Astrocyte of the cerebellum (primary cell): Measurements from ENCODE around the gene SH3RF3.

ENCODE experiments used
- DNase-seq: peaks from one replicate; pipeline ENCODE4 v3.0.0-alpha.2; 2011; ENCODE audit warnings: low read depth
- H3K4me3 ChIP-seq: 2 replicates; pipeline ENCODE4 v1.5.1; 2011; ENCODE audit warnings: mild to moderate bottlenecking, low read depth, low read length, moderate library complexity
- in situ Hi-C: cut with HindIII; loops from 2 replicates; pipeline ENCODE4 v1.10.0; 2017; ENCODE audit warnings: low sequenced_read_pairs
- TF ChIP-seq, protein P1 (sequence below): IDR thresholded peaks from 2 replicates; pipeline ENCODE4 v1.5.1; 2012; ENCODE audit warnings: low read length, low read depth, moderate library complexity, mild to moderate bottlenecking; ENCODE audit errors: missing control alignments

Gene SH3RF3

DNA sequence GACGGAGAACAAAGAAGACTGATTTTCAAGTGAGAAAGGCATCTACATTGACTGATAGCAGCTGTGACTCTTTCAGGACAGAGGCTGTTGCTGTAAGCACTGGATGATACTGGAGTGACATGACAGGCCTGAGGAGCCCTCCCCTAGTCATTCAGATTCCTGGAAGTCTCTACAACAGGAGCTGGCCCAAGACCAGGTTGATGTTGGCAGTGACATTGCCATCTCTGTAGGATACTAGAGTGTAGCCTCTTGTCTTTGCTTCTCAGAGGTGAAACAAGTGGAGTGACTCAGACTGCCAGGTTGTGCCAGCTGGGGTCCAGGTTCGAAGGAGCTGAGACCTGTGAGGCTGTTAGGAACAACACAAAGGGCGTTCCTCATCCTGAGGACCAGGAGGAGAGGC lies 44.7 kb upstream of the SH3RF3 start:
- in situ Hi-C loops = no loop called here

DNA sequence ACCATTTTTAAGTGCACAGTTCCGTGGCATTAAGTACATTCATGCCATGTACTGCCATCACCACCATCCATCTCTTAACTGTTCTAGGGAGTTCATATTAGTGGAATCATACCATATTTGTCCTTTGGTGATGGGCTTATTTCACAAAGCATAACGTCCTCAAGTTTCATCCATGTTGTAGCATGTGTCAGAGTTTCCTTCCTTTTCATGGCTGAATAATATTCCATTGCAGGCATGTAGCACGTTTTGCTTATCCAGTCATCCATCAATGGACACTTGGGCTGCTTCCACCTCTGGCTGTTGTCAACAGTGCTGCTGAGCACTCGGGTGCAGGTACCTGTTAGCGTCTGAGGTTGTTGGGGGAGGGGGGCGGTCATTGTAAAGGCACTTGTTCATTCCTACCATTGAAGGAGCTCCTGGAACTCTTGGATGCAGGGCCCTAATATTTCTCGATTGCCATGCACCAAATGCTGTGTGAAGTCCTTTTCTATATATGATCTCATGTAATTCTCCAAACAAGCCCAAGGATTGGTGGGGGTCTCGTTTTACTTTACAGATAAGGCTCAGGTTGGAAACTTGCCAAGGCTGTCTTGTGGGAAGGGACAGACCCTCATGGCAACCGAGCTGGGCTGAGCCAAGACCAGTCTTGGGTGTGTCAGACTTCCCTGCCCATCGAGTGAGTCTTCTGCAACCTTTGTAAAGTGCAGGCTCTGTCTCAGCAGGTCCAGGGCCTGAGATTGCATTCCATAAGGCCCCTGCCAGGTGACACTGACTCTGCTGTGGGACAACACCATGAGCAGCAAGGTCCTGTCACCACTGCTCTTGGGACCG lies 42.9 kb upstream of the SH3RF3 start:
- in situ Hi-C loops = no loop called here
- no peak overlapping the region for H3K4me3 ChIP-seq
- TF ChIP-seq, protein P1, sequence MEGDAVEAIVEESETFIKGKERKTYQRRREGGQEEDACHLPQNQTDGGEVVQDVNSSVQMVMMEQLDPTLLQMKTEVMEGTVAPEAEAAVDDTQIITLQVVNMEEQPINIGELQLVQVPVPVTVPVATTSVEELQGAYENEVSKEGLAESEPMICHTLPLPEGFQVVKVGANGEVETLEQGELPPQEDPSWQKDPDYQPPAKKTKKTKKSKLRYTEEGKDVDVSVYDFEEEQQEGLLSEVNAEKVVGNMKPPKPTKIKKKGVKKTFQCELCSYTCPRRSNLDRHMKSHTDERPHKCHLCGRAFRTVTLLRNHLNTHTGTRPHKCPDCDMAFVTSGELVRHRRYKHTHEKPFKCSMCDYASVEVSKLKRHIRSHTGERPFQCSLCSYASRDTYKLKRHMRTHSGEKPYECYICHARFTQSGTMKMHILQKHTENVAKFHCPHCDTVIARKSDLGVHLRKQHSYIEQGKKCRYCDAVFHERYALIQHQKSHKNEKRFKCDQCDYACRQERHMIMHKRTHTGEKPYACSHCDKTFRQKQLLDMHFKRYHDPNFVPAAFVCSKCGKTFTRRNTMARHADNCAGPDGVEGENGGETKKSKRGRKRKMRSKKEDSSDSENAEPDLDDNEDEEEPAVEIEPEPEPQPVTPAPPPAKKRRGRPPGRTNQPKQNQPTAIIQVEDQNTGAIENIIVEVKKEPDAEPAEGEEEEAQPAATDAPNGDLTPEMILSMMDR = no peak
- DNase-seq = no peak

More for the DNA sequence above, 44.7 kb upstream of the SH3RF3 start:
- no peak overlapping the region for H3K4me3 ChIP-seq
- TF ChIP-seq, protein P1 = no peak
- no peak for DNase-seq

GRCh38 chr2:109086743-109087020 lies 42.3 kb upstream of the SH3RF3 start:
- H3K4me3 ChIP-seq = no peak overlapping the region
- TF ChIP-seq, protein P1 = no peak
- DNase-seq = no peak
- in situ Hi-C loops = no loop called here

DNA sequence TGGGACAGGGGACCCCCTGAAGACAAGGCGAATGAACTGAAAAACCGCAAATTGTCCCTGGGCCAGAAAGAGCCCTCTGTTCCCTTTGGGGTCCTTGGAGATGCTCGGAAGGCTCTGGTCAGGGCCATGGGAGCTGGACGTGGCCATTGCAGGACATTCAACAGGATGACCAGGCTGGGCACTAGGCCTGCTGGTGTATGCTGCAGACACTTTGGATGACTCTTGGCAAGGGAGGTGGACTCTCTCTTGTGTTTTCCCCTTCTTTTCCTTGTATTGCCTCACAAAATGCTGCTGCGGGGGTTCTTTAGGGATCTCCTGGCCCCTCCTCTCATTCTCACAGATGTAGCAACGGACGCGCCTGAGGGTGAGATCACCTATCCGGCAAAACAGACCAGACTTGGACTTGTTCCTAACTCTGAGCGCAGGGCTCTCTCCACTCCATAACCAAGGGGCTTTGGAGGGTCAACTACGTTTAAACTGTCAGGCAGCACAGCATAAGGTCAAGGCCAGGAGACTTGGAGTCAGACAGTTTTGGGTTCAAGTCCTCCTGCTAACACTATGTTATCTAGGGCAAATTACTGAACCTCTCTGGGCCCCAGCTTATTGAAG lies 41.8 kb upstream of the SH3RF3 start:
- TF ChIP-seq, protein P1 = no peak
- in situ Hi-C loops = no loop called here
- no peak overlapping the region for H3K4me3 ChIP-seq
- DNase-seq = no peak

GRCh38 chr2:109089602-109090300 lies 39.3 kb upstream of the SH3RF3 start:
- TF ChIP-seq, protein P1 = no peak
- H3K4me3 ChIP-seq = no peak overlapping the region
- in situ Hi-C loops = loop anchor here (5.0 kb wide), 1 partner anchor 47 kb away; no protein-coding TSS in a partner anchor
- DNase-seq = no peak

GRCh38 chr2:109091526-109091925 lies 37.5 kb upstream of the SH3RF3 start:
- H3K4me3 ChIP-seq = no peak overlapping the region
- no peak for DNase-seq
- TF ChIP-seq, protein P1 = no peak
- in situ Hi-C loops = loop anchor here (5.0 kb wide), 1 partner anchor 49 kb away; no protein-coding TSS in a partner anchor
